NB4 (cell line): ENCODE data around the gene MICOS13.

Experiments
- CTCF ChIP-seq: IDR thresholded peaks from one replicate; pipeline ENCODE4 v1.5.1; 2012; ENCODE audit warnings: low read depth, low read length
- MYC ChIP-seq: IDR thresholded peaks from 2 replicates; pipeline ENCODE4 v1.6.1; 2011; ENCODE audit warnings: low read depth, low read length
- POLR2A ChIP-seq: IDR thresholded peaks from 2 replicates; pipeline ENCODE4 v1.6.1; 2011; ENCODE audit warnings: mild to moderate bottlenecking; ENCODE audit not compliant: insufficient read length; ENCODE audit errors: extremely low read depth
- TF ChIP-seq, protein P1 (sequence below): IDR thresholded peaks from 2 replicates; pipeline ENCODE4 v1.6.1; 2011; ENCODE audit warnings: low read depth, low read length

GRCh38 chr19:5654931-5655330 lies 25.4 kb downstream of the MICOS13 start:
- TF ChIP-seq CTCF, result no peak
- no peak for TF ChIP-seq POLR2A
- no peak for TF ChIP-seq MYC
- TF ChIP-seq, protein P1, sequence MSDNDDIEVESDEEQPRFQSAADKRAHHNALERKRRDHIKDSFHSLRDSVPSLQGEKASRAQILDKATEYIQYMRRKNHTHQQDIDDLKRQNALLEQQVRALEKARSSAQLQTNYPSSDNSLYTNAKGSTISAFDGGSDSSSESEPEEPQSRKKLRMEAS, result no peak
